K562 (cell line): ENCODE results near the gene CNTN5. TPM values are rescaled to one million over a fixed set of nuclear protein-coding genes. Genes with fewer than 3 reads are reported as not detected.

ENCODE experiments used
- ATAC-seq: fragments of 200-7000 bp; cut with Tn5 transposase; 3 replicates; pipeline ENCODE4 v1.9.1; 2020; ENCODE audit warnings: moderate library complexity
- BruUV-seq: library from RNA; stranded (reverse); fragments of 400-500 nt; replicated peaks from 2 replicates; lab custom pipeline; 2021; lab: Mats Ljungman, UMichigan
- CTCF ChIA-PET: fragments of 300-600 bp; formaldehyde crosslinking; extraction: SDS; loops from one replicate; lab custom pipeline; 2021; ENCODE audit warnings: low intra/inter-chr PET ratio; lab: Yijun Ruan, JAX
- POLR2A ChIA-PET: fragments of 300-600, 350-650 bp; sonication (Branson Sonifier 250); formaldehyde crosslinking; extraction: SDS; loops from one replicate; lab custom pipeline; 2021; ENCODE audit warnings: antibody characterized with exemption, inconsistent platforms; lab: Yijun Ruan, JAX
- DNase-seq, 4 experiments: peaks; one replicate each; pipeline versions ENCODE4 v3.0.0 to v3.0.0-alpha.2; 2011 to 2018; ENCODE audit warnings: low spot score in 3 of 4, mixed read lengths in 3 of 4; ENCODE audit errors: extremely low read depth in 1 of 4
- FAIRE-seq: peaks from 2 replicates; lab custom pipeline; 2011; peaks lifted over from hg19 to GRCh38; lab: Jason Lieb, UNC
- H2AFZ ChIP-seq: 2 replicates; pipeline ENCODE4 v1.6.0; 2011; ENCODE audit warnings: low read depth, low read length, control low read depth, inconsistent platforms
- H3K27ac ChIP-seq: fragments of 200-600 bp; 3 replicates; pipeline ENCODE4 v1.8.0; 2011; ENCODE audit warnings: low read depth, mild to moderate bottlenecking, control low read depth, inconsistent platforms, low read length, moderate library complexity, mixed read lengths; ENCODE audit errors: extremely low read depth
- H3K27me3 ChIP-seq, 2 experiments: fragments of 300-600 bp in 1 of 2; 2 replicates in 1 of 2; 3 replicates in 1 of 2; pipeline versions ENCODE4 v1.6.0 to v1.8.0; 2011; ENCODE audit warnings: inconsistent platforms in 2 of 2, low read length in 2 of 2, mild to moderate bottlenecking in 1 of 2, mixed read lengths in 1 of 2, moderate library complexity in 1 of 2; ENCODE audit not compliant: control insufficient read depth in 2 of 2, insufficient read depth in 2 of 2
- H3K36me3 ChIP-seq: fragments of 300-600 bp; 3 replicates; pipeline ENCODE4 v1.8.0; 2011; ENCODE audit warnings: mild to moderate bottlenecking, low read length, inconsistent platforms; ENCODE audit not compliant: control insufficient read depth, insufficient read depth
- H3K4me1 ChIP-seq, 2 experiments: fragments of 200-600 bp in 1 of 2; replicated peaks in 1 of 2; 2 replicates in 1 of 2; 3 replicates in 1 of 2; pipeline versions ENCODE4 v1.5.1 to v1.8.0; 2011; ENCODE audit warnings: inconsistent platforms in 2 of 2, low read length in 2 of 2, mild to moderate bottlenecking in 1 of 2, mixed read lengths in 1 of 2, moderate library complexity in 1 of 2; ENCODE audit not compliant: control insufficient read depth in 2 of 2, insufficient read depth in 2 of 2
- H3K4me2 ChIP-seq: 2 replicates; pipeline ENCODE4 v1.6.1; 2011; ENCODE audit warnings: low read length, control low read depth, inconsistent platforms, mixed read lengths; ENCODE audit not compliant: insufficient read depth
- H3K4me3 ChIP-seq: fragments of 200-600 bp; sonication (generic), shearing (Covaris generic); 2 replicates; pipeline ENCODE4 v1.5.1; 2016; ENCODE audit warnings: control low read depth, inconsistent platforms
- H3K79me2 ChIP-seq: fragments of 200-600 bp; 3 replicates; pipeline ENCODE4 v1.8.0; 2011; ENCODE audit warnings: low read length, inconsistent platforms; ENCODE audit not compliant: control insufficient read depth, insufficient read depth
- H3K9ac ChIP-seq, 2 experiments: 2 replicates each; pipeline versions ENCODE4 v1.6.0 to v1.6.1; 2011; ENCODE audit warnings: low read depth in 2 of 2, low read length in 2 of 2, control low read depth in 1 of 2, inconsistent platforms in 1 of 2, mild to moderate bottlenecking in 1 of 2, mixed read lengths in 1 of 2; ENCODE audit not compliant: insufficient read depth in 1 of 2
- H3K9me1 ChIP-seq: one replicate; pipeline ENCODE4 v1.6.0; 2011; ENCODE audit warnings: inconsistent platforms, mild to moderate bottlenecking, low read length, moderate library complexity; ENCODE audit not compliant: control insufficient read depth, insufficient read depth
- H3K9me3 ChIP-seq: replicated peaks from 2 replicates; pipeline ENCODE4 v1.5.1; 2011; ENCODE audit warnings: low read depth, low read length, inconsistent platforms; ENCODE audit not compliant: control insufficient read depth, insufficient read depth
- H4K20me1 ChIP-seq: replicated peaks from 2 replicates; pipeline ENCODE4 v1.6.1; 2011; ENCODE audit warnings: low read length, inconsistent platforms, mixed read lengths; ENCODE audit not compliant: control insufficient read depth, insufficient read depth
- DIDO1 ChIP-seq: fragments of 450-650 bp; IDR thresholded peaks from 2 replicates; pipeline ENCODE4 v1.6.1; 2016; ENCODE audit warnings: low read depth, missing biosample characterization, missing genetic modification characterization
- DNMT1 ChIP-seq: fragments of 450-650 bp; IDR thresholded peaks from 2 replicates; pipeline ENCODE4 v1.6.1; 2016; ENCODE audit warnings: antibody characterized with exemption, mild to moderate bottlenecking
- DPF2 ChIP-seq: fragments of 450-650 bp; IDR thresholded peaks from 2 replicates; pipeline ENCODE4 v1.6.1; 2016
- FOXM1 ChIP-seq, 2 experiments: fragments of 450-650 bp in 1 of 2; sonication (generic) in 1 of 2; formaldehyde crosslinking in 1 of 2; IDR thresholded peaks; 2 replicates each; pipeline versions ENCODE4 v1.6.1 to v1.9.0; 2017 to 2022; ENCODE audit warnings: low read depth in 2 of 2, mild to moderate bottlenecking in 2 of 2, missing genetic modification reagents in 1 of 2, moderate library complexity in 1 of 2
- HMG20A ChIP-seq: fragments of 450-650 bp; formaldehyde crosslinking; conservative IDR thresholded peaks from 2 replicates; pipeline ENCODE4 v1.4.0; 2020; ENCODE audit warnings: mild to moderate bottlenecking, mixed read lengths
- HMG20B ChIP-seq: fragments of 250-450 bp; sonication (Bioruptor Pico); IDR thresholded peaks from 2 replicates; pipeline ENCODE4 v1.5.0; 2021; ENCODE audit warnings: mild to moderate bottlenecking
- MCM7 ChIP-seq, 2 experiments: fragments of 450-650 bp; IDR thresholded peaks; 2 replicates each; pipeline ENCODE4 v1.6.1; 2016 to 2018
- NCOA2 ChIP-seq, 2 experiments: fragments of 450-650 bp; IDR thresholded peaks; 2 replicates each; pipeline ENCODE4 v1.6.1; 2018; ENCODE audit warnings: mild to moderate bottlenecking in 2 of 2, moderate library complexity in 1 of 2; ENCODE audit not compliant: partially characterized antibody in 2 of 2
- NFATC3 ChIP-seq: fragments of 450-650 bp; IDR thresholded peaks from 2 replicates; pipeline ENCODE4 v1.6.1; 2017; ENCODE audit warnings: mild to moderate bottlenecking
- NR0B1 ChIP-seq: fragments of 450-650 bp; IDR thresholded peaks from one replicate; pipeline ENCODE4 v1.6.1; 2018; ENCODE audit warnings: mild to moderate bottlenecking, moderate library complexity; ENCODE audit not compliant: partially characterized antibody
- PHF8 ChIP-seq: fragments of 200-600 bp; sonication (generic); IDR thresholded peaks from 2 replicates; pipeline ENCODE4 v1.6.1; 2012; ENCODE audit warnings: mixed run types, mild to moderate bottlenecking, inconsistent platforms, low read length, moderate library complexity, borderline replicate concordance
- RAD51 ChIP-seq: fragments of 450-650 bp; IDR thresholded peaks from 2 replicates; pipeline ENCODE4 v1.7.1; 2016; ENCODE audit warnings: low read depth, mild to moderate bottlenecking, borderline replicate concordance
- TBP ChIP-seq: optimal IDR thresholded peaks from 2 replicates; pipeline ENCODE3; 2011; ENCODE audit warnings: low read depth, low read length, improper control_type of control experiment
- TSC22D4 ChIP-seq: fragments of 450-650 bp; IDR thresholded peaks from 2 replicates; pipeline ENCODE4 v1.6.1; 2016; ENCODE audit warnings: missing genetic modification characterization, missing biosample characterization, control low read depth
- ZNF407 ChIP-seq: fragments of 450-650 bp; IDR thresholded peaks from 2 replicates; pipeline ENCODE4 v1.6.1; 2016; ENCODE audit warnings: low read depth
- WGBS: fragments of 100-300 bp; shearing (Covaris generic); methylation state at CpG from one replicate; pipeline ENCODE4 v1.1.6; 2016; ENCODE audit warnings: low coverage, mixed read lengths; ENCODE audit not compliant: insufficient coverage; ENCODE audit errors: missing lambda C conversion rate; 5-methylcytosine and 5-hydroxymethylcytosine counted together
- in situ Hi-C: fragments of 300-500 bp; cut with MboI; formaldehyde crosslinking; loops from 4 replicates; pipeline ENCODE4 v1.15.0; 2018; ENCODE audit warnings: inconsistent platforms, mixed read lengths
- intact Hi-C: fragments of 100-400 bp; cut with micrococcal nuclease; formaldehyde crosslinking; loops from 2 replicates; pipeline ENCODE4 v1.14.2; 2022
- polyA plus RNA-seq, 8 experiments: library from polyadenylated mRNA; depleted of rRNA in 4 of 8; stranded (reverse) in 5 of 8; unstranded in 3 of 8; fragments of >200 nt; fragmentation: Nextera tagmentation in 2 of 8; fragmentation: Illumina TruSeq in 1 of 8; extraction: Ambion mirVana in 2 of 8; extraction: Trizol in 1 of 8; gene quantifications; 2 replicates each; pipeline versions ENCODE4 v1.2.1 to v1.2.3, GENCODE V29; 2011 to 2014; ENCODE audit warnings: inconsistent platforms in 1 of 8, missing spikeins in 1 of 8
- total RNA-seq, 7 experiments: library from RNA; depleted of rRNA in 6 of 7; stranded (reverse); fragments of >200 nt in 6 of 7; fragmentation: Illumina TruSeq in 2 of 7; extraction: Trizol in 2 of 7; gene quantifications; 2 replicates each; pipeline versions ENCODE4 v1.2.1 to v1.2.3, GENCODE V29; 2011 to 2021; ENCODE audit warnings: low replicate concordance in 1 of 7

The CNTN5 gene
- total and polyA plus RNA-seq, 9 of the 15 experiments (the other 6 are each of a cell fraction or from before 2014, with no cell fraction given), result 0.03 TPM; not detected in 8

GRCh38 chr11:99901175-99901574 lies 880.4 kb downstream of the CNTN5 start:
- H3K36me3 ChIP-seq, result no peaks in the 10 kb centered on the region
- in situ Hi-C loops (no loop called here), intact Hi-C loops (no loop called here)
- TF ChIP-seq NR0B1, result no peak
- no peak for TF ChIP-seq DIDO1 (tag)
- TF ChIP-seq DPF2, result no peak
- TF ChIP-seq ZNF407, result no peak
- TF ChIP-seq MCM7 (IDR thresholded peaks at IDR 0.05), result no peak
- TF ChIP-seq RAD51, result no peak
- no peak for TF ChIP-seq PHF8
- TF ChIP-seq DNMT1, result no peak
- no peak for TF ChIP-seq TBP
- TF ChIP-seq NFATC3, result no peak
- no peak for TF ChIP-seq HMG20A (CRISPR knock-in tag)
- TF ChIP-seq TSC22D4 (tag), result no peak
- TF ChIP-seq HMG20B (CRISPR knock-in tag), result no peak
- no peak for TF ChIP-seq FOXM1 (IDR thresholded peaks at IDR 0.05; ENCODE audit: low read depth)
- no peak for TF ChIP-seq FOXM1 (CRISPR knock-in tag; IDR thresholded peaks at IDR 0.05; ENCODE audit: low read depth)
- no peak for TF ChIP-seq NCOA2 (IDR thresholded peaks at IDR 0.05; ENCODE audit: partially characterized antibody in 2 of 2)
- H2AFZ ChIP-seq, result no peak overlapping the region
- no peaks in the 10 kb centered on the region for H3K9me1 ChIP-seq
- BruUV-seq, result no TSS peak
- no peak overlapping the region for H3K9ac ChIP-seq
- CTCF ChIA-PET, result no interaction called here
- no peak overlapping the region for H3K4me3 ChIP-seq
- POLR2A ChIA-PET, result no interaction called here
- peaks cover 1% of the 10 kb centered on the region; the same call in 1 of the 2 replicates for H3K9me3 ChIP-seq
- no peaks in the 10 kb centered on the region for H4K20me1 ChIP-seq
- no peaks in the 10 kb centered on the region for H3K4me1 ChIP-seq
- H3K27me3 ChIP-seq, result no peaks in the 10 kb centered on the region
- H3K79me2 ChIP-seq, result no peaks in the 10 kb centered on the region
- DNase-seq, result no peak
- H3K27ac ChIP-seq, result no peak overlapping the region
- H3K4me2 ChIP-seq, result no peak overlapping the region
- WGBS, result 0% methylated on average over 2 of the region's 3 CpGs
- no peak for ATAC-seq
- FAIRE-seq, result no peak
